ENCODE results near the gene POFUT2.

DNA sequence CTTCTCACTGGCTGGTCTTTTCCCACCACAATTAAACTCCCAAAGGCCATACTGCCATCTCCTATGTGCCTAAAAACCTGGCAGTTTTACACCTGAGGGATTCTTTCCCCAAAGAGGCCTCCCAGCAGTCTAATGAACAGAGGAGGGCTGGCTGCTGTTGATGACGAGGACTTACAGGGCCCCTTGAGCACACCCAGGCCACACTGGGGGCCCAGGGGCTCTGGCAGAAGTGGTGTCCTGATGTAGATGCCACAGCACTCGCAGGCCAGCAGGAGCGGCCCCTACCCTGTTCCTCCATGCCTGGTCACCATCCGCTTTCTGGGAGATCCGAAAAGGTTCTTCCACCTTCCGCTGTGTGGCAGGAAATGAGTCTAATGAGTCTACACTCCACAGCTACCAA is 24.2 kb downstream of the POFUT2 start:
- TF ChIP-seq, protein P1, sequence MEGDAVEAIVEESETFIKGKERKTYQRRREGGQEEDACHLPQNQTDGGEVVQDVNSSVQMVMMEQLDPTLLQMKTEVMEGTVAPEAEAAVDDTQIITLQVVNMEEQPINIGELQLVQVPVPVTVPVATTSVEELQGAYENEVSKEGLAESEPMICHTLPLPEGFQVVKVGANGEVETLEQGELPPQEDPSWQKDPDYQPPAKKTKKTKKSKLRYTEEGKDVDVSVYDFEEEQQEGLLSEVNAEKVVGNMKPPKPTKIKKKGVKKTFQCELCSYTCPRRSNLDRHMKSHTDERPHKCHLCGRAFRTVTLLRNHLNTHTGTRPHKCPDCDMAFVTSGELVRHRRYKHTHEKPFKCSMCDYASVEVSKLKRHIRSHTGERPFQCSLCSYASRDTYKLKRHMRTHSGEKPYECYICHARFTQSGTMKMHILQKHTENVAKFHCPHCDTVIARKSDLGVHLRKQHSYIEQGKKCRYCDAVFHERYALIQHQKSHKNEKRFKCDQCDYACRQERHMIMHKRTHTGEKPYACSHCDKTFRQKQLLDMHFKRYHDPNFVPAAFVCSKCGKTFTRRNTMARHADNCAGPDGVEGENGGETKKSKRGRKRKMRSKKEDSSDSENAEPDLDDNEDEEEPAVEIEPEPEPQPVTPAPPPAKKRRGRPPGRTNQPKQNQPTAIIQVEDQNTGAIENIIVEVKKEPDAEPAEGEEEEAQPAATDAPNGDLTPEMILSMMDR (conservative IDR thresholded peaks at IDR 0.05; ENCODE audit: low read depth, low read length), result no peak
- no peak for TF ChIP-seq EZH2 (IDR thresholded peaks at IDR 0.05; ENCODE audit: borderline replicate concordance, low read depth, low read length, poor library complexity, severe bottlenecking)
